Natural killer cell (primary cell): Measurements from ENCODE around the gene GGN. TPM values are rescaled to one million over a fixed set of nuclear protein-coding genes. Genes with fewer than 3 reads are reported as not detected.
"Not testable (repeated sequence)": the region's sequence is repeated elsewhere in the genome, so short reads cannot be mapped to it uniquely, and the experiment has no call there.

ENCODE experiments used
- ATAC-seq, 3 donors: fragments of 150-1000 bp in 2 of 3; fragments of 200-7000 bp in 1 of 3; cut with Tn5 transposase; 1 replicate in 1 of 3; 2 replicates in 2 of 3; pipeline ENCODE4 v1.10.0; 2021; ENCODE audit warnings: mild to moderate bottlenecking in 2 of 3, moderate library complexity in 2 of 3
- DNase-seq, 2 donors: peaks; one replicate each; pipeline versions ENCODE4 v3.0.0 to v3.0.0-alpha.2; 2013 to 2021; ENCODE audit warnings: mixed read lengths in 1 of 2
- H3K27ac ChIP-seq: one replicate; pipeline ENCODE4 v1.5.1; 2013; ENCODE audit warnings: mild to moderate bottlenecking, low read length
- H3K27me3 ChIP-seq: one replicate; pipeline ENCODE4 v1.6.1; 2013; ENCODE audit warnings: low read length; ENCODE audit not compliant: control insufficient read depth, insufficient read depth
- H3K36me3 ChIP-seq: one replicate; pipeline ENCODE4 v1.6.1; 2013; ENCODE audit warnings: low read length; ENCODE audit not compliant: control insufficient read depth, insufficient read depth
- H3K4me1 ChIP-seq: one replicate; pipeline ENCODE4 v1.6.1; 2013; ENCODE audit warnings: low read length; ENCODE audit not compliant: control insufficient read depth, insufficient read depth
- H3K4me3 ChIP-seq: one replicate; pipeline ENCODE4 v1.5.1; 2013; ENCODE audit warnings: low read length
- H3K9me3 ChIP-seq: one replicate; pipeline ENCODE4 v1.6.1; 2013; ENCODE audit warnings: low read length; ENCODE audit not compliant: control insufficient read depth, insufficient read depth
- H3K27ac Mint-ChIP-seq, 2 donors: one replicate each; pipeline ENCODE4 v1.8.0; 2022; ENCODE audit warnings: mild to moderate bottlenecking in 2 of 2, mixed read lengths in 2 of 2, moderate library complexity in 1 of 2
- H3K27me3 Mint-ChIP-seq, 2 donors: one replicate each; pipeline ENCODE4 v1.8.0; 2022; ENCODE audit warnings: low read depth in 2 of 2, mixed read lengths in 2 of 2
- H3K36me3 Mint-ChIP-seq: one replicate; pipeline ENCODE4 v1.8.0; 2022; ENCODE audit warnings: mixed read lengths
- H3K4me1 Mint-ChIP-seq, 2 donors: one replicate each; pipeline ENCODE4 v1.8.0; 2022; ENCODE audit warnings: mixed read lengths in 2 of 2
- H3K4me3 Mint-ChIP-seq: one replicate; pipeline ENCODE4 v1.8.0; 2022; ENCODE audit warnings: mild to moderate bottlenecking, moderate library complexity, mixed read lengths
- H3K9me3 Mint-ChIP-seq, 2 donors: one replicate each; pipeline ENCODE4 v1.8.0; 2022; ENCODE audit warnings: mixed read lengths in 2 of 2
- WGBS: methylation state at CpG from one replicate; pipeline ENCODE4 v1.1.7; 2013; ENCODE audit warnings: missing lambda C conversion rate; ENCODE audit not compliant: insufficient coverage; 5-methylcytosine and 5-hydroxymethylcytosine counted together
- intact Hi-C: fragments of 100-400 bp; cut with micrococcal nuclease; formaldehyde crosslinking; loops from one replicate; pipeline ENCODE4 v1.14.2; 2022
- total RNA-seq, 4 donors: library from RNA; stranded (reverse); fragments of 120-200 nt in 1 of 4; gene quantifications; one replicate each; pipeline versions ENCODE4 v1.2.3 to v1.2.4, GENCODE V29; 2013 to 2022
- TF ChIP-seq, protein P1 (sequence below): fragments of 200-600 bp; IDR thresholded peaks from one replicate; pipeline ENCODE4 v1.8.0; 2022; ENCODE audit warnings: antibody characterized with exemption

The GGN gene
- total RNA-seq, 3 donors from 2014 or later (not counting 1 experiment from before 2014, with no cell fraction given) = not detected

DNA sequence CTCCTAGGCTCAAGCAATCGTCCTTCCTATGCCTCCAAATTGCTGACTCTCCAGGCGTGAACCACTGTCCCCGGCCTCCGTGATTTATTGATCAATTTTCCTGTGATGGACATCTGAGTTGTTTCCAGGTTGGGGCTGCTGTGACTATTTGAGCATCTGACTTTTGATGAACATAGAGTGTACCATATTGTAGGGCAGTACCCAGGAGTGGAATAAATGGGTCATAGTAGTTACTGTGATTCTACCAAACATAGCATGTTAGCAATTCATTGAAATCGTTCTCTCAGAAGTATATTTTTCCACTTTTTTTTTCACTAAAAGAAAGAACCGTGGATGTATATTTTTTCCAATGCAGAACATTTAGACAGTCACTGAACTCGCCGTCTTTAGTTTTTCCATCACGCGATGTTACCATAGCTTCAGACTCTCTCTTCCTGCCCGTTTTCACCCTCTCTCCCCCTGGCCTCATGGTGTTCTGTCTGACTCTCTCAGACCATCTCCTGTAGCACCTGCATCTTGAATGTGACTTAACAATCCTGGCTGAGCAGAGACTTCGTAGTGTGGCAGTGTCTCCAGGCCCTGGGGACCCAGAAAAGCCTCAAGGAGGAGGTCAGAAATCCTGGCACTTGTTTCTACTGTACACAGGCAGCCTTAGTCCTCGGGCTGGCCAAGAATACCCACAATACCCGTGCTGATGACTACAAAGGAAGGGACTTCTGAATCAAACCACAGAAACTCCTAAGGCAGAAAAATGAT, 41.4 kb upstream of the GGN start:
- H3K27me3 ChIP-seq = peaks cover 6% of the 10 kb centered on the region
- H3K9me3 Mint-ChIP-seq = no peaks in the 10 kb centered on the region
- no peak overlapping the region for H3K4me3 ChIP-seq
- no peaks in the 10 kb centered on the region for H3K9me3 ChIP-seq
- peaks cover 11 to 23% of the 10 kb centered on the region in 2 donors for H3K4me1 Mint-ChIP-seq
- H3K4me1 ChIP-seq = peaks cover 16% of the 10 kb centered on the region
- intact Hi-C loops = no loop called here
- H3K36me3 ChIP-seq = no peaks in the 10 kb centered on the region
- 63% methylated on average over 14 of the region's 14 CpGs for WGBS
- no peak overlapping the region for H3K27ac Mint-ChIP-seq
- H3K27ac ChIP-seq = no peak overlapping the region
- no peaks in the 10 kb centered on the region for H3K36me3 Mint-ChIP-seq
- no peak overlapping the region for H3K4me3 Mint-ChIP-seq
- TF ChIP-seq, protein P1, sequence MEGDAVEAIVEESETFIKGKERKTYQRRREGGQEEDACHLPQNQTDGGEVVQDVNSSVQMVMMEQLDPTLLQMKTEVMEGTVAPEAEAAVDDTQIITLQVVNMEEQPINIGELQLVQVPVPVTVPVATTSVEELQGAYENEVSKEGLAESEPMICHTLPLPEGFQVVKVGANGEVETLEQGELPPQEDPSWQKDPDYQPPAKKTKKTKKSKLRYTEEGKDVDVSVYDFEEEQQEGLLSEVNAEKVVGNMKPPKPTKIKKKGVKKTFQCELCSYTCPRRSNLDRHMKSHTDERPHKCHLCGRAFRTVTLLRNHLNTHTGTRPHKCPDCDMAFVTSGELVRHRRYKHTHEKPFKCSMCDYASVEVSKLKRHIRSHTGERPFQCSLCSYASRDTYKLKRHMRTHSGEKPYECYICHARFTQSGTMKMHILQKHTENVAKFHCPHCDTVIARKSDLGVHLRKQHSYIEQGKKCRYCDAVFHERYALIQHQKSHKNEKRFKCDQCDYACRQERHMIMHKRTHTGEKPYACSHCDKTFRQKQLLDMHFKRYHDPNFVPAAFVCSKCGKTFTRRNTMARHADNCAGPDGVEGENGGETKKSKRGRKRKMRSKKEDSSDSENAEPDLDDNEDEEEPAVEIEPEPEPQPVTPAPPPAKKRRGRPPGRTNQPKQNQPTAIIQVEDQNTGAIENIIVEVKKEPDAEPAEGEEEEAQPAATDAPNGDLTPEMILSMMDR = no peak
- ATAC-seq (no peak), DNase-seq (no peak)
- peaks cover 8 to 11% of the 10 kb centered on the region in 2 donors for H3K27me3 Mint-ChIP-seq

DNA sequence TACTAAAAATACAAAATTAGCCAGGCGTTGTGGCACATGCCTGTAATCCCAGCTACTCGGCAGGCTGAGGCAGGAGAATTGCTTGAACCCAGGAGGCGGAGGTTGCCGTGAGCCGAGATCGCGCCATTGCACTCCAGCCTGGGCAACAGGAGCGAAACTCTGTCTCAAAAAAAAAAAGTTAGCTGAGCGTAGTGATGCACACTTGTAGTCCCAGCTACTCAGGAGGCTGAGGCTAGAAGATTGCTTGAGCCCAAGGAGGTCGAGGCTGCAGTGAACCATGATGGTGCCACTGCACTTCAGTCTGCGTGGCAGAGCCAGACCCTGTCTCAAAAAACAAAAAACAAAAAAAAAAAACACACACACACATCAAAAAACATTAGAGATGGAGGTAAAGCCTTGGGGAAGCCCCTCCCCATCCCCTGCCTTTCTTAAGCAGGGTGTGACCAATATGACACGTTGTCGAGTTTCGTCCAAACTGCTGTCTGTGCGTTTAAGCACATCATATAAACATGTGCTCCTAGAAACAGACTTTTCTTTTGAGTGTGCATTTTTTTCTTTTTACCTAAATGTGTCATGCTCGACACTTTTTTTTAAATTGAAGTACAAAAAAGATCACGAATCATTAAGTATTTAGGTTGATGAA, 39.3 kb upstream of the GGN start:
- H3K27me3 ChIP-seq, H3K27ac ChIP-seq, H3K4me3 Mint-ChIP-seq, H3K36me3 ChIP-seq, H3K27me3 Mint-ChIP-seq, H3K27ac Mint-ChIP-seq, intact Hi-C loops, ATAC-seq, H3K9me3 Mint-ChIP-seq, H3K4me3 ChIP-seq, H3K36me3 Mint-ChIP-seq, H3K9me3 ChIP-seq, H3K4me1 ChIP-seq: not testable (repeated sequence)
- peak in 1 of 2 donors; percentile 56 for DNase-seq
- 63% methylated on average over 15 of the region's 17 CpGs for WGBS
- H3K4me1 Mint-ChIP-seq = peaks cover 5 to 13% of the 10 kb centered on the region in 2 donors

DNA sequence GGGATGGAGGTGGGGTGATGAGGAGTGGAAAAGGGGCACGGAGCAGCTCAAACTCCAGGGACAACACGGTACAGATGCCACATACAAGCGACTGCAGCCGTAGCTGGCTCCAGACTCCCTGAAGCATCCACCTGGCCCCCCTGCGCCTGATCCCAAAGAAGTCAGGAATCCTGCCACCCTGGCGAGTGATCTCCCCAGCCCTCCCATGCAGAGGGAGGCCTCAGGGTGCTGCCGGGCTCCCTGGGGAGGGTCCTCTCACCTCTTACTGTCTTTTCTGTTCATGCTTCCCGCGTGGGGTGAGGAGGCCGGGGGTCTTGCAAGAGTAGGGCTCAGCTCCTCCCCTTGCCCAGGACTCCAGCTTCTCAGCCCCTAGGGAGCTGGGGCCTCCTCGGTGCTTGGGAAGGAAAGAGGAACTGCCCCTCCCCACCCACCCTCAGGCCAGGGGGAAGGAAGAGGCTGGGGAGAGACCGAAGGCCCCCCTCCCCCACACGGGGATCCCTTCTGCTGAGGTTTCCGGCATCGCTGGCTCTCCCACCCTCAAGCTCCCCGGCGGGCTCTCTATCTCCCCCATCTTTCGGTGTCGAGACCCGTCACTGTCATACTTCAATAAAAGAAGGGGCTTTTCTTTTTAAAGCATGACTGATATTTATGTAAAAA, 38.1 kb upstream of the GGN start, which contains the start of gene RASGRP4:
Gene RASGRP4, minus strand, starts transcription at position 410 of the 657 bp plus-strand sequence. Its CDS starts 128 bp downstream, at position 282.
- Mint-ChIP-seq H3K4me3 (peak within 1 kb of the TSS; percentile 47), H3K27ac (peak within 1 kb of the TSS in 1 of 2 donors; percentile 60), H3K9me3 (no peaks in the 10 kb centered on the region), H3K4me1 (peaks cover 5 to 13% of the 10 kb centered on the region in 2 donors), H3K27me3 (peaks cover 4 to 6% of the 10 kb centered on the region in 2 donors), H3K36me3 (no peaks in the 10 kb centered on the region)
- WGBS = 18% methylated on average over 16 of the region's 20 CpGs
- TF ChIP-seq, protein P1 = no peak
- ATAC-seq = peak in 2 of 3 donors; percentile 53 to 73
- intact Hi-C loops = no loop called here
- Histone ChIP-seq H3K27ac (no peak within 1 kb of the TSS), H3K4me3 (peak within 1 kb of the TSS; percentile 9), H3K4me1 (peaks cover 10% of the 10 kb centered on the region), H3K27me3 (no peaks in the 10 kb centered on the region), H3K9me3 (no peaks in the 10 kb centered on the region), H3K36me3 (no peaks in the 10 kb centered on the region)
- peak in 1 of 2 donors; percentile 64 for DNase-seq
